SJCRH30 (cell line): ENCODE measurements around the gene TROAP. TPM values are rescaled to one million over a fixed set of nuclear protein-coding genes. Genes with fewer than 3 reads are reported as not detected.
A peak's percentile ranks its signal among the peaks of the same experiment; 100 is the strongest.

Experiments used
- DNase-seq, 2 experiments: peaks; one replicate each; pipeline ENCODE4 v3.0.0-alpha.2; 2015 to 2020
- H3K27ac ChIP-seq: fragments of 250-450 bp; sonication (Bioruptor Pico); 2 replicates; pipeline ENCODE4 v1.5.1; 2020; ENCODE audit warnings: mild to moderate bottlenecking, moderate library complexity
- H3K27me3 ChIP-seq: fragments of 250-450 bp; sonication (Bioruptor Pico); 2 replicates; pipeline ENCODE4 v1.5.1; 2020; ENCODE audit warnings: mild to moderate bottlenecking, moderate library complexity
- H3K36me3 ChIP-seq: fragments of 250-450 bp; sonication (Bioruptor Pico); 2 replicates; pipeline ENCODE4 v1.5.1; 2020; ENCODE audit warnings: mild to moderate bottlenecking, moderate library complexity
- H3K4me1 ChIP-seq: fragments of 250-450 bp; sonication (Bioruptor Pico); 2 replicates; pipeline ENCODE4 v1.5.1; 2020; ENCODE audit warnings: mild to moderate bottlenecking, moderate library complexity
- H3K4me3 ChIP-seq: fragments of 250-450 bp; sonication (Bioruptor Pico); 2 replicates; pipeline ENCODE4 v1.5.1; 2020; ENCODE audit warnings: mild to moderate bottlenecking, moderate library complexity
- H3K9me3 ChIP-seq: fragments of 250-450 bp; sonication (Bioruptor Pico); replicated peaks from 2 replicates; pipeline ENCODE4 v1.5.1; 2020; ENCODE audit warnings: mild to moderate bottlenecking, moderate library complexity
- total RNA-seq: library from RNA; depleted of rRNA; stranded (reverse); fragments of >200 nt; shearing (Covaris generic); gene quantifications from 2 replicates; pipeline ENCODE4 v1.2.3, GENCODE V29; 2014

The TROAP gene
- total RNA-seq, 1 experiment from 2014 or later: 87.0 TPM

- peak; percentile 55 to 87 for DNase-seq
- Histone ChIP-seq H3K27me3 (no peaks in the 10 kb centered on the region), H3K36me3 (no peaks in the 10 kb centered on the region), H3K27ac (no peak overlapping the region), H3K4me1 (peaks cover 5% of the 10 kb centered on the region; the same call in 1 of the 2 replicates), H3K4me3 (no peak overlapping the region), H3K9me3 (no peaks in the 10 kb centered on the region)
These were observed 34.6 kb upstream of the TROAP start for GRCh38 chr12:49288412-49288853.

- H3K4me1 ChIP-seq: peaks cover under 1% of the 10 kb centered on the region; the same call in 1 of the 2 replicates
- no peaks in the 10 kb centered on the region for H3K36me3 ChIP-seq
- H3K27ac ChIP-seq: no peak overlapping the region
- no peak for DNase-seq
- no peaks in the 10 kb centered on the region for H3K27me3 ChIP-seq
- H3K9me3 ChIP-seq: no peaks in the 10 kb centered on the region
- H3K4me3 ChIP-seq: no peak overlapping the region
These were observed 34.0 kb upstream of the TROAP start for GRCh38 chr12:49288922-49289555.

GRCh38 chr12:49292729-49293055 lies 30.4 kb upstream of the TROAP start:
- H3K4me1 ChIP-seq: peaks cover 3% of the 10 kb centered on the region
- no peaks in the 10 kb centered on the region for H3K9me3 ChIP-seq
- no peaks in the 10 kb centered on the region for H3K27me3 ChIP-seq
- H3K36me3 ChIP-seq: no peaks in the 10 kb centered on the region
- DNase-seq: peak; percentile 72 to 83
- H3K4me3 ChIP-seq: peak overlapping the region; percentile 53
- H3K27ac ChIP-seq: peak overlapping the region; percentile 20

GRCh38 chr12:49293056-49293956 lies 29.7 kb upstream of the TROAP start:
- peak overlapping the region; percentile 20 for H3K27ac ChIP-seq
- no peaks in the 10 kb centered on the region for H3K36me3 ChIP-seq
- peaks cover 3% of the 10 kb centered on the region for H3K4me1 ChIP-seq
- no peaks in the 10 kb centered on the region for H3K9me3 ChIP-seq
- no peaks in the 10 kb centered on the region for H3K27me3 ChIP-seq
- peak overlapping the region; percentile 53 for H3K4me3 ChIP-seq
- peak; percentile 87 to 90 for DNase-seq

- Histone ChIP-seq H3K4me3 (peak overlapping the region; percentile 53), H3K4me1 (peaks cover 3% of the 10 kb centered on the region), H3K27me3 (no peaks in the 10 kb centered on the region), H3K36me3 (no peaks in the 10 kb centered on the region), H3K9me3 (no peaks in the 10 kb centered on the region), H3K27ac (no peak overlapping the region)
- DNase-seq: no peak
These were observed 28.8 kb upstream of the TROAP start for GRCh38 chr12:49294086-49294803.

GRCh38 chr12:49294804-49295081 lies 28.3 kb upstream of the TROAP start:
- Histone ChIP-seq H3K9me3 (no peaks in the 10 kb centered on the region), H3K36me3 (no peaks in the 10 kb centered on the region), H3K4me1 (peaks cover 3% of the 10 kb centered on the region), H3K27ac (no peak overlapping the region), H3K4me3 (no peak overlapping the region), H3K27me3 (no peaks in the 10 kb centered on the region)
- DNase-seq: no peak

- H3K4me1 ChIP-seq: peaks cover 3% of the 10 kb centered on the region
- H3K4me3 ChIP-seq: peak within 1 kb of the TSS; percentile 53
- H3K27me3 ChIP-seq: no peaks in the 10 kb centered on the region
- H3K36me3 ChIP-seq: no peaks in the 10 kb centered on the region
- no peak for DNase-seq
- no peak within 1 kb of the TSS for H3K27ac ChIP-seq
- H3K9me3 ChIP-seq: no peaks in the 10 kb centered on the region
These were observed 27.7 kb upstream of the TROAP start, which contains the start of gene PRPH for GRCh38 chr12:49295082-49295936. Gene PRPH, plus strand, starts transcription at chr12:49295147. Its CDS starts 54 bp downstream, at chr12:49295201.

- Histone ChIP-seq H3K27ac (no peak overlapping the region), H3K4me3 (no peak overlapping the region), H3K27me3 (no peaks in the 10 kb centered on the region), H3K36me3 (no peaks in the 10 kb centered on the region), H3K4me1 (peaks cover 3% of the 10 kb centered on the region), H3K9me3 (no peaks in the 10 kb centered on the region)
- no peak for DNase-seq
These were observed 26.8 kb upstream of the TROAP start for GRCh38 chr12:49296034-49296835.

- Histone ChIP-seq H3K9me3 (no peaks in the 10 kb centered on the region), H3K4me3 (no peak overlapping the region), H3K27ac (no peak overlapping the region), H3K4me1 (peaks cover 6% of the 10 kb centered on the region), H3K36me3 (no peaks in the 10 kb centered on the region), H3K27me3 (no peaks in the 10 kb centered on the region)
- no peak for DNase-seq
These were observed 26.0 kb upstream of the TROAP start for GRCh38 chr12:49296836-49297694.

GRCh38 chr12:49297695-49298060 lies 25.4 kb upstream of the TROAP start:
- no peaks in the 10 kb centered on the region for H3K9me3 ChIP-seq
- H3K27me3 ChIP-seq: no peaks in the 10 kb centered on the region
- peaks cover 6% of the 10 kb centered on the region for H3K4me1 ChIP-seq
- no peaks in the 10 kb centered on the region for H3K36me3 ChIP-seq
- no peak overlapping the region for H3K4me3 ChIP-seq
- DNase-seq: no peak
- H3K27ac ChIP-seq: no peak overlapping the region

GRCh38 chr12:49298160-49298559 lies 24.9 kb upstream of the TROAP start:
- Histone ChIP-seq H3K4me3 (no peak overlapping the region), H3K27ac (no peak overlapping the region), H3K27me3 (no peaks in the 10 kb centered on the region), H3K36me3 (no peaks in the 10 kb centered on the region), H3K4me1 (peaks cover 6% of the 10 kb centered on the region), H3K9me3 (no peaks in the 10 kb centered on the region)
- DNase-seq: no peak

GRCh38 chr12:49301760-49302159 lies 21.3 kb upstream of the TROAP start:
- no peaks in the 10 kb centered on the region for H3K27me3 ChIP-seq
- no peak overlapping the region for H3K4me3 ChIP-seq
- H3K27ac ChIP-seq: no peak overlapping the region
- H3K4me1 ChIP-seq: peaks cover 14% of the 10 kb centered on the region
- H3K36me3 ChIP-seq: no peaks in the 10 kb centered on the region
- no peak for DNase-seq
- no peaks in the 10 kb centered on the region for H3K9me3 ChIP-seq

GRCh38 chr12:49304161-49304560 lies 18.9 kb upstream of the TROAP start:
- H3K27me3 ChIP-seq: no peaks in the 10 kb centered on the region
- DNase-seq: peak; percentile 79 to 81
- H3K4me3 ChIP-seq: no peak overlapping the region
- H3K4me1 ChIP-seq: peaks cover 14% of the 10 kb centered on the region
- peak overlapping the region; percentile 46 for H3K27ac ChIP-seq
- H3K9me3 ChIP-seq: no peaks in the 10 kb centered on the region
- no peaks in the 10 kb centered on the region for H3K36me3 ChIP-seq
